Neural crest cell (in vitro differentiated cells): ENCODE data around the gene GCK. TPM values are rescaled to one million over a fixed set of nuclear protein-coding genes. Genes with fewer than 3 reads are reported as not detected.
A peak's percentile ranks its signal among the peaks of the same experiment; 100 is the strongest.
"Not testable (repeated sequence)": the region's sequence is repeated elsewhere in the genome, so short reads cannot be mapped to it uniquely, and the experiment has no call there.

Experiments
- DNase-seq: peaks from one replicate; pipeline ENCODE4 v3.0.0; 2021; ENCODE audit warnings: low read depth, mixed read lengths, low spot score
- H3K27ac Mint-ChIP-seq: one replicate; pipeline ENCODE4 v1.8.0; 2021; ENCODE audit warnings: mild to moderate bottlenecking, mixed read lengths; ENCODE audit not compliant: unreplicated experiment
- H3K27me3 Mint-ChIP-seq: 2 replicates; pipeline ENCODE4 v1.8.0; 2021; ENCODE audit warnings: low read depth, mild to moderate bottlenecking, mixed read lengths
- H3K36me3 Mint-ChIP-seq: 2 replicates; pipeline ENCODE4 v1.8.0; 2021; ENCODE audit warnings: low read depth, mild to moderate bottlenecking, mixed read lengths
- H3K4me1 Mint-ChIP-seq: 2 replicates; pipeline ENCODE4 v1.8.0; 2021; ENCODE audit warnings: mixed read lengths
- H3K4me3 Mint-ChIP-seq: one replicate; pipeline ENCODE4 v1.8.0; 2021; ENCODE audit warnings: mild to moderate bottlenecking, mixed read lengths
- H3K9me3 Mint-ChIP-seq: 2 replicates; pipeline ENCODE4 v1.8.0; 2021; ENCODE audit warnings: mixed read lengths
- CTCF ChIP-seq: fragments of 200-600 bp; sonication (generic); conservative IDR thresholded peaks from 2 replicates; pipeline ENCODE4 v1.5.0; 2021; ENCODE audit warnings: antibody characterized with exemption, mild to moderate bottlenecking
- total RNA-seq: library from RNA; stranded (reverse); gene quantifications from 2 replicates; pipeline ENCODE4 v1.2.1, GENCODE V29; 2021

GCK gene
- total RNA-seq, 1 donor from 2014 or later = 0.42 TPM

GRCh38 chr7:44210107-44210506, 20.9 kb upstream of the GCK start:
- H3K36me3 Mint-ChIP-seq = peaks cover 8% of the 10 kb centered on the region
- peaks cover 7% of the 10 kb centered on the region for H3K4me1 Mint-ChIP-seq
- H3K9me3 Mint-ChIP-seq = no peaks in the 10 kb centered on the region
- no peak for TF ChIP-seq CTCF
- H3K27ac Mint-ChIP-seq = no peak overlapping the region
- H3K27me3 Mint-ChIP-seq = no peaks in the 10 kb centered on the region
- no peak overlapping the region for H3K4me3 Mint-ChIP-seq
- no peak for DNase-seq

GRCh38 chr7:44208085-44208484, 18.8 kb upstream of the GCK start:
- H3K36me3 Mint-ChIP-seq = peaks cover 8% of the 10 kb centered on the region

GRCh38 chr7:44206008-44206407, 16.8 kb upstream of the GCK start:
- no peaks in the 10 kb centered on the region for H3K9me3 Mint-ChIP-seq
- peaks cover 23% of the 10 kb centered on the region for H3K4me1 Mint-ChIP-seq
- peaks cover 5% of the 10 kb centered on the region for H3K36me3 Mint-ChIP-seq

More at GRCh38 chr7:44208085-44208484, 18.8 kb upstream of the GCK start:
- no peak for TF ChIP-seq CTCF
- Mint-ChIP-seq H3K27me3 (no peaks in the 10 kb centered on the region), H3K4me1 (peaks cover 7% of the 10 kb centered on the region), H3K27ac (no peak overlapping the region), H3K4me3 (no peak overlapping the region), H3K9me3 (no peaks in the 10 kb centered on the region)
- DNase-seq = no peak

GRCh38 chr7:44201813-44202212, 12.6 kb upstream of the GCK start:
- H3K27me3 Mint-ChIP-seq = peaks cover 27% of the 10 kb centered on the region
- H3K27ac Mint-ChIP-seq = no peak overlapping the region
- DNase-seq = no peak
- no peaks in the 10 kb centered on the region for H3K9me3 Mint-ChIP-seq
- H3K4me3 Mint-ChIP-seq = peak overlapping the region; percentile 92
- peaks cover 23% of the 10 kb centered on the region for H3K4me1 Mint-ChIP-seq
- H3K36me3 Mint-ChIP-seq = peaks cover 2% of the 10 kb centered on the region
- no peak for TF ChIP-seq CTCF

More at GRCh38 chr7:44206008-44206407, 16.8 kb upstream of the GCK start:
- Mint-ChIP-seq H3K27ac (no peak overlapping the region), H3K27me3 (no peaks in the 10 kb centered on the region), H3K4me3 (peak overlapping the region; percentile 9)
- no peak for DNase-seq
- no peak for TF ChIP-seq CTCF

- H3K4me1 Mint-ChIP-seq = peaks cover 23% of the 10 kb centered on the region
These were observed 11.6 kb upstream of the GCK start, which contains the start of gene YKT6 for GRCh38 chr7:44200699-44201461. Gene YKT6 (plus strand): TSS chr7:44200978. CDS start chr7:44201136, 158 bp downstream.

GRCh38 chr7:44200163-44200562, 10.9 kb upstream of the GCK start:
- H3K4me3 Mint-ChIP-seq = peak overlapping the region; percentile 47

More at GRCh38 chr7:44200699-44201461, 11.6 kb upstream of the GCK start, which contains the start of gene YKT6:
- peak; percentile 75 for DNase-seq
- Mint-ChIP-seq H3K27ac (peak within 1 kb of the TSS; percentile 83), H3K9me3 (no peaks in the 10 kb centered on the region), H3K36me3 (peaks cover 2% of the 10 kb centered on the region), H3K27me3 (peaks cover 35% of the 10 kb centered on the region), H3K4me3 (peak within 1 kb of the TSS; percentile 92)
- TF ChIP-seq CTCF = peak; percentile 69

More at GRCh38 chr7:44200163-44200562, 10.9 kb upstream of the GCK start:
- not testable (repeated sequence) for DNase-seq, H3K9me3 Mint-ChIP-seq, H3K27ac Mint-ChIP-seq, H3K36me3 Mint-ChIP-seq
- Mint-ChIP-seq H3K27me3 (peaks cover 37% of the 10 kb centered on the region), H3K4me1 (peaks cover 23% of the 10 kb centered on the region)
